Activated T-helper 1 cell treated with anti-CD3 and anti-CD28 coated beads, Interleukin-2, amount 50 U/mL, for 16 hours (primary cell): ENCODE results near the gene TTC19.
"Not testable (repeated sequence)": the region's sequence is repeated elsewhere in the genome, so short reads cannot be mapped to it uniquely, and the experiment has no call there.

ENCODE experiments used
- DNase-seq, 2 donors: peaks; one replicate each; pipeline ENCODE4 v3.0.0-alpha.2; 2020; ENCODE audit warnings: low read depth in 1 of 2, low spot score in 1 of 2

TTC19 gene

DNA sequence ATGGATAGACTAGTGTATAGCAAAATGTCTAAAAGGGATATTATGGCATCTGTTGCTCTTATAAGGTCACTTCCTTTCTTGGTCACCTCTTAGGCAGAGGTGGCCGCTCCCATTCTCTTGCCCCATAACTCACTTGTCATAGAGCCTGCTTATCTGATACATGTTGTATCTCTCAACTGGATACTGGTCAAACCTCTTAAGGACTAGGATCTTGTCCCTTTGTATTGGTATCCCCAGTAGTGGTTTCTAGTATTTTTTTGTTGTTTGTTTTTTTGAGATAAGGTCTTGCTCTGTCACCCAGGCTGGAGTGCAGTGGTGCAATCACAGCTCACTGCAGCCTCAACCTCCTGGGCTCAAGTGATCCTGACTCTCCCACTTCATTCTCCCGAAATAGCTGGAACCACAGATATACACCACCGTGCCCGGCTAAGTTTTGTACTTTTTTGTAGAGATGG, 27.1 kb upstream of the TTC19 start:
- no peak for DNase-seq

GRCh38 chr17:15973016-15973415, 26.6 kb upstream of the TTC19 start:
- DNase-seq = no peak

DNA sequence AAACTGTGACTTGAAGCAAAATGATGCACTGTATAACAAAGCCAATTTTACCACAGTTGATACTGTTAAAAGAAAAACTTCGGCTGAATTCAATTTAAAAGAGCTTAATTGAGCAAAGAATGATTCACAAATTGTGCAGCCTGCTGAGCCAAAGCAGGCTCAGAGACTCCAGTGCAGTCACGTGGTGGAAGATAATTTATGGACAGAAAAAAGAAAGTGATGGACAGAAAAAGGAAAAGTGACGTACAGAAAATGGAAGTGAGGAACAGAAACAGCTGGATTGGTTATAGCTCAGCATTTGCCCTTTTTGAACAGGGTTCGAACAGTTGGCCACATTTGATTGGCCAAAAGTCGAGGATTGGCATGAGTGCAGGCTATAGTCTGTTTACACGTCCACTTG, 25.8 kb upstream of the TTC19 start:
- no peak for DNase-seq

GRCh38 chr17:15977894-15978293, 21.7 kb upstream of the TTC19 start:
- DNase-seq = no peak

- no peak for DNase-seq
Measured at GRCh38 chr17:15978606-15979005, 21.0 kb upstream of the TTC19 start.

GRCh38 chr17:15979013-15979412, 20.6 kb upstream of the TTC19 start:
- not testable (repeated sequence) for DNase-seq

DNA sequence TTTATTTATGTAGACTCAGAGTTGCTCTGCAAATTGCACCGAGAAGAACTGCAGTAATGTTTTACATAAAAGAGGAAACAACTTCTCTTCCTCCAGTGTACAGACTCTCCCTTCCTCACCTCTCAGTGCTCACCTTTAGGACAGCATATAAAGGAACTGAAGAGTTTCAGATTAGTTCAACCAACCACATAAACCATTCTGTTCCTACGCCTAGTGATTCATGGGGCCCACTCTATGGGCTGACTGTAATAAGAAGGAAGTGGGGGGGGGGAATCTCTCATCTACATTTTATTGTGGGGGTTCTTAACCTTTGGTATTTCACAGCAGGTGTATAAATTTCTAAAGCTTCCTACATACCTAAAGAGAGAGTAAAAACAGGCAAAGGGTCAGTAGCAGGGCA, 18.4 kb upstream of the TTC19 start:
- DNase-seq = no peak

GRCh38 chr17:15981646-15982580, 17.7 kb upstream of the TTC19 start:
- no peak for DNase-seq

- no peak for DNase-seq
Measured at GRCh38 chr17:15996322-15996721, 3.3 kb upstream of the TTC19 start.

DNA sequence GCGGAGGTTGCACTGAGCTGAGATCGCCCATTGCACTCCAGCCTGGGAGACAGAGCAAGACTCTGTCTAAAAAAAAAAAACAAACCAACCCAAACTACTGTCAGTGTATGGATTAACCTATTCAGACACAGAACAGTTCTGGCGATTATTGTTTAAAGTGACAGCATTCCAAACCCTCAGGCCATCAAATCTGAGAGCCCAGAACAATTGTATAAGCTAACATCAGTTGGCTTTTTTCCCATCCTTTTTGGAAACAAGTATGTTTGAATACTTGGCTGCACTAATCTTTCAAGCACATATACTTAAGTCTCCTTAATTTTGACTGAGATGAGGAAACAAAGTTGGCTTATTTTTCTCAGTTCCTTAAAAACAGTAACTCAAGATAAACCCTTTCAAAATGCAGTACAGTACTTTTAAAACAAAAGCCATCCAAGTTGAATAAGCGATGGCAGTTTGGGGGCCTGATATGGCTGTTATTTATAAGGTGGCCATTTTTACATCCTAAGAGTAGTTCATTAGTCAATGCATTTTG, 1.5 kb upstream of the TTC19 start:
- DNase-seq = no peak

- no peak for DNase-seq
Measured at GRCh38 chr17:15999974-16000827, 577 bp downstream of the TTC19 start.

DNA sequence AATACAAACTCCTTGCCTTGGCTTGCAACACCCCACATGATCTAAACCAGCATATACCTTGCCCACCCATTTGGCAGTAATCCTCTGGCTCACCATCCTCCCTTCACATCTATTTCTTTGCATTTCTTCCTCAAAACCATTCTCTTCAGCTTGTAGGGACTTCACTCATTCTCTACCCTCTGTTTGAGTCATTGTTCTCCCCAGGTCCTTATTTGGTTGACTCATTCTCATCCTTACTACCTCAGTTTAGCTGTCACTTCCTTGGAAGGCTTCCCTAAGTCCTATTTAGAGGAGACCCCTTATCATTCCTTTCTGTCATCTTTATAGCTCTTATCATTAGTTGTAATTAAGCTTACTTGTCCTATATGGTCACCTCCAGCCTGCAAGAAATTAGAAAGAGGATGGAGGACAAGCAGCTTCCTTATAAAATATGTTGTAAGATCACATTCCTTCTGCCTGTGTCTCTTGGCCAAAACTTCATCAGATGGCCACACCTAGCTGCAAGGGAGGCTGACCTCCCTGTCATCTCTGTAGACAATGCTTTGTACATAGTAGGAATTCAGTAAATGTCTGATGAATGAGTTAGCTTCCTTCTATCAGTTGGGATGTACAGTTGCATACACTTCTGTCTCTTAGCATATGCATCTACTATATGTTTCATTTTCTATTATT, 1.7 kb downstream of the TTC19 start:
- no peak for DNase-seq

GRCh38 chr17:16002708-16003260, 3.2 kb downstream of the TTC19 start:
- DNase-seq = no peak

DNA sequence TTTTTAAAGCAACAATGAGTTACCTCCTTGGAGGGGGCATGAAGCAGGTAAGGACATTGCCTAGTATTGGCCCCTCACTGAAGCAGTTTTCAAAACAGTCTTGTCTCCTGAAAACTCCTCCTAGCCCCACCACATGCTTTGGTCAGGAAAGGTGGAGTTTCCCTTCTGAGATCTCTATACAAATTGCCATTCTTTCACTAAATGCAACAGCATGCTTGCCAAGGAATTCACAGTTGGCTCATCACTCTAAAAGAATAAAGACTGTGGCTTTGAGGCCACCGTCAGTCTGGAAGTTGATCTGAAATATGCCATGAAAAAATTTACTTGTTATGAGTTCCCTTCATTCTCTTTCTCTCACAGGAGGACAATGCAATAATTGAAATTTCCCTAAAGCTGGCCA, 4.2 kb downstream of the TTC19 start:
- DNase-seq = no peak

DNA sequence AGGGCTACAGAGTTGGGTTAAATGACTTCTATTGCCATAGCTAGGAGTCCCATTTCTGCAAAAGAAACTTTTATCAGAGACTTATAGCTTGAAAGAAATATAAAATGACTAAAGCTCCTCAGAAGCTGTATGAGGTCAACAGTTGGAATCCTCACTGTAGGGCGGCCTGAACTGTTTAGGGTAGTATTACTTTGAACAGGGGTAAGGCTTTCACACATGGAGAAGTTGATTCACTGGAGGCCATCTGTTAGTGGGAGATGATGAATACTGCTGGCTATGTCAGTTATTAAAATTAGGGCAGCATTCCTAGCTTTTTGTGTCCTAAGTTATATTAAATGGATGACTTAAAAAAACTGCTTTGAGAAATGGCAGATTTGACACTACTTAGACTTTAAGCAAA, 6.0 kb downstream of the TTC19 start:
- DNase-seq = no peak

- no peak for DNase-seq
Measured at GRCh38 chr17:16007439-16007838, 7.8 kb downstream of the TTC19 start.

GRCh38 chr17:16013943-16014407, 14.4 kb downstream of the TTC19 start:
- DNase-seq = no peak

- no peak for DNase-seq
Measured at GRCh38 chr17:16019347-16019746, 19.7 kb downstream of the TTC19 start.

- DNase-seq = no peak
Measured at GRCh38 chr17:16023881-16024280, 24.3 kb downstream of the TTC19 start.

GRCh38 chr17:16025202-16025601, 25.6 kb downstream of the TTC19 start:
- DNase-seq = no peak

- no peak for DNase-seq
Measured at GRCh38 chr17:16026895-16027294, 27.3 kb downstream of the TTC19 start.
